ENCODE data around the gene LRRC8B.

DNA sequence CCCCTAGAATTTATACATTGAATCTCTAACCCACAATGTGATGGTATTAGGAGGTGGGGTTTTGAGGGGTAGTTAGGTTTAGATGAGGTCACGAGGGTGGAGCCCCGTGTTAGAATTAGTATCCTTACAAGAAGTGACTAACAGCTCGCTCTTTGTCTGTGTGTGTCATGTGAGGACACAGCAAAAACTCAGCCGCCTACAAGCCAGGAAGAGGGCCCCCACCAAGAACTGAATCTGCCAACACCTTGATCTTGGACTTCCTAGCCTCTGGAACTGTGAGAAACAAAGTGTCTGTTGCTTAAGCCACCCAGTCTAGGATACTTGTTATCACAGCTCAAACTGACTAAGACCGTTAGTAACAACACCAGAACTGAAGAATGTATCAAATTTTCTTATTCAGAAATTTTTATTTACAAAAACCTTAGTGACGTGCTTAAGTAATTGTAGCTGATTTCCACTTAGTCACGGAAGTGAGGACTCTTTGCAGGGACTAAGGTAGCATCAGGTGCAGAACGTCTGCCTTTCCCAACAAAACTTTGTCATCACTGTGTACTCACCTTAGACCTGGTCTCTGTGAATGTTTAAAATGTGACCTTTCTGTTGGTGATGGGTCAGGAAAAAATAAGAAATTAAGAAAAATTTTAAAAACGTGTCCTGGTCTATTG, 83.8 kb downstream of the LRRC8B start:
- TF ChIP-seq CTCF (optimal IDR thresholded peaks at IDR 0.05 in 1 of 3, IDR thresholded peaks at IDR 0.05 in 1 of 3, conservative IDR thresholded peaks at IDR 0.05 in 1 of 3; ENCODE audit: extremely low read depth in 1 of 3, insufficient read depth in 2 of 3, low read length in 3 of 3) (no peak), EZH2 (IDR thresholded peaks at IDR 0.05; ENCODE audit: low read length) (no peak)
